DOHH2 (cell line): ENCODE data around the gene MUSTN1.

Experiments
- H3F3A ChIP-seq: fragments of 200-600 bp; sonication (generic), shearing (Covaris generic); 2 replicates; pipeline ENCODE4 v1.6.0; 2016; ENCODE audit warnings: antibody characterized with exemption, mild to moderate bottlenecking; ENCODE audit not compliant: control insufficient read depth, insufficient read depth
- H3K27ac ChIP-seq: fragments of 200-600 bp; sonication (generic); 2 replicates; pipeline ENCODE4 v1.5.1; 2014; ENCODE audit warnings: low read depth, mild to moderate bottlenecking, low read length, moderate library complexity
- H3K27me3 ChIP-seq: fragments of 200-600 bp; sonication (generic); 2 replicates; pipeline ENCODE4 v1.6.1; 2014; ENCODE audit warnings: mild to moderate bottlenecking, low read length, mixed read lengths; ENCODE audit not compliant: control insufficient read depth
- H3K36me3 ChIP-seq: fragments of 200-600 bp; sonication (generic); 2 replicates; pipeline ENCODE4 v1.6.1; 2014; ENCODE audit warnings: mild to moderate bottlenecking, low read length, moderate library complexity, mixed read lengths; ENCODE audit not compliant: control insufficient read depth
- H3K4me1 ChIP-seq: fragments of 200-600 bp; sonication (generic); 2 replicates; pipeline ENCODE4 v1.6.1; 2014; ENCODE audit warnings: mild to moderate bottlenecking, low read length, mixed read lengths; ENCODE audit not compliant: control insufficient read depth
- H3K4me2 ChIP-seq: fragments of 200-600 bp; sonication (generic); 2 replicates; pipeline ENCODE4 v1.6.0; 2014; ENCODE audit warnings: mild to moderate bottlenecking, low read length, moderate library complexity
- H3K4me3 ChIP-seq: fragments of 200-600 bp; sonication (generic); 2 replicates; pipeline ENCODE4 v1.5.1; 2014; ENCODE audit warnings: mild to moderate bottlenecking, low read length, mixed read lengths
- H3K79me2 ChIP-seq: fragments of 200-600 bp; sonication (generic); 2 replicates; pipeline ENCODE4 v1.6.1; 2014; ENCODE audit warnings: mild to moderate bottlenecking, low read length, mixed read lengths; ENCODE audit not compliant: control insufficient read depth
- H3K9me2 ChIP-seq: fragments of 200-600 bp; sonication (generic); replicated peaks from 2 replicates; pipeline ENCODE4 v1.6.1; 2014; ENCODE audit warnings: mild to moderate bottlenecking, low read length, mixed read lengths; ENCODE audit not compliant: control insufficient read depth
- H3K9me3 ChIP-seq: fragments of 200-600 bp; sonication (generic); 2 replicates; pipeline ENCODE4 v1.6.1; 2014; ENCODE audit warnings: antibody characterized with exemption, low read length, mixed read lengths; ENCODE audit not compliant: control insufficient read depth, insufficient read depth
- H4K20me1 ChIP-seq: fragments of 200-600 bp; sonication (generic); 2 replicates; pipeline ENCODE4 v1.6.0; 2014; ENCODE audit warnings: low read depth, mild to moderate bottlenecking, antibody characterized with exemption, low read length, moderate library complexity; ENCODE audit not compliant: control insufficient read depth, insufficient read depth
- EZH2phosphoT487 ChIP-seq: fragments of 200-600 bp; sonication (generic); IDR thresholded peaks from 2 replicates; pipeline ENCODE4 v1.6.1; 2017; ENCODE audit warnings: borderline replicate concordance, mild to moderate bottlenecking, antibody characterized with exemption, low read length, moderate library complexity, mixed read lengths
- TF ChIP-seq, protein P1 (sequence below): fragments of 200-600 bp; sonication (generic); IDR thresholded peaks from one replicate; pipeline ENCODE4 v1.5.1; 2014; ENCODE audit warnings: antibody characterized with exemption, mild to moderate bottlenecking, low read depth, low read length; ENCODE audit not compliant: poor library complexity, severe bottlenecking

Gene MUSTN1

DNA sequence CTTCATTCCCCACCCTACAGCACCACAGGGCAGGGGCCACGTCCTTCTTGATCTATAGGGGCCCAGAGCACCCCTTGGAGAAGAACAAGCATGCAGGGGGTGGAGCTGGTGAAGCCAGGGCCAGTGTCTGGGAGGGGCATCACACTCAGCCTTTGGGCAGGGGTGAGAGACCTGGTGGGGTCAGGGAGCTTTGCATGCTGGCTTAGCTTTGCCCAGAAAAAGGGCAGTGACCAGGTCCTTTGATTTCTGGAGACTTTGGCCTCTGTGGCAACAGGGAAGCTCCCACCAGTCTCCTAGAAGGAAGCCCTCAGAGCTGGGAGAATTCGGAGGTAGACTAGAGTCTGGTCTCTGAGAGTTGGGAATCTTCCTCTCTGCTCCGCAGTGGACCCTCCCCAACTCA is 5.3 kb downstream of the MUSTN1 start:
- no peak overlapping the region for H3K27ac ChIP-seq
- no peaks in the 10 kb centered on the region for H3K79me2 ChIP-seq
- no peaks in the 10 kb centered on the region for H3K27me3 ChIP-seq
- H3K9me3 ChIP-seq = no peaks in the 10 kb centered on the region
- no peaks in the 10 kb centered on the region for H3K9me2 ChIP-seq
- H3F3A ChIP-seq = no peaks in the 10 kb centered on the region
- no peaks in the 10 kb centered on the region for H3K4me1 ChIP-seq
- H3K4me2 ChIP-seq = no peak overlapping the region
- TF ChIP-seq, protein P1, sequence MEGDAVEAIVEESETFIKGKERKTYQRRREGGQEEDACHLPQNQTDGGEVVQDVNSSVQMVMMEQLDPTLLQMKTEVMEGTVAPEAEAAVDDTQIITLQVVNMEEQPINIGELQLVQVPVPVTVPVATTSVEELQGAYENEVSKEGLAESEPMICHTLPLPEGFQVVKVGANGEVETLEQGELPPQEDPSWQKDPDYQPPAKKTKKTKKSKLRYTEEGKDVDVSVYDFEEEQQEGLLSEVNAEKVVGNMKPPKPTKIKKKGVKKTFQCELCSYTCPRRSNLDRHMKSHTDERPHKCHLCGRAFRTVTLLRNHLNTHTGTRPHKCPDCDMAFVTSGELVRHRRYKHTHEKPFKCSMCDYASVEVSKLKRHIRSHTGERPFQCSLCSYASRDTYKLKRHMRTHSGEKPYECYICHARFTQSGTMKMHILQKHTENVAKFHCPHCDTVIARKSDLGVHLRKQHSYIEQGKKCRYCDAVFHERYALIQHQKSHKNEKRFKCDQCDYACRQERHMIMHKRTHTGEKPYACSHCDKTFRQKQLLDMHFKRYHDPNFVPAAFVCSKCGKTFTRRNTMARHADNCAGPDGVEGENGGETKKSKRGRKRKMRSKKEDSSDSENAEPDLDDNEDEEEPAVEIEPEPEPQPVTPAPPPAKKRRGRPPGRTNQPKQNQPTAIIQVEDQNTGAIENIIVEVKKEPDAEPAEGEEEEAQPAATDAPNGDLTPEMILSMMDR = no peak
- TF ChIP-seq EZH2phosphoT487 = no peak
- no peak overlapping the region for H3K4me3 ChIP-seq
- no peaks in the 10 kb centered on the region for H4K20me1 ChIP-seq
- no peaks in the 10 kb centered on the region for H3K36me3 ChIP-seq

DNA sequence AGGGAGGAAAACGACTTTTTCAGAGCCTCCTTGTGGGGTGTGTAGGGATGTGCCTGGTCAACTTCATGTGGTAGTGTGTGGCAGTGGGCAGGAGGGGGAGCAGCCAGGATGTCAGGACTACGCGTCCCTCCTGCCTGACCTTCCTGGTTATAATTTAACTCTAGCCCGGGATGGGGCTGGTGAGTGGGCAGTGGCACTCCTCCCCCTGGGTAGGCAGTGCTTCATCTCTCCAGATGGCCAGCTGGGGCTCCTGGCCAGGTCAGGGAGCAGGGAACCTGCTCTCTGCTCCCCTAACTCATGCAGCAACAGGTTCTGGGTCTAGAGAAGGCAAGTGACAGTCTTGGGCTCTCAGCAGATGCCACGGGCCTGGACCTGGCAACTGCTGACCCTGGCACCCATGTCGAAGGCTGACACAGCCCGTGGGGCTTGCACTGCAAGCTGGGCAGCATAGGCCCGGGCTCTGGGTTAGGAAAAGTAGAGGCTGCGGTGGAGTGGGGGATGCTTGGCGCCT is 6.9 kb downstream of the MUSTN1 start:
- no peaks in the 10 kb centered on the region for H3K79me2 ChIP-seq
- H4K20me1 ChIP-seq = no peaks in the 10 kb centered on the region
- H3F3A ChIP-seq = no peaks in the 10 kb centered on the region
- H3K4me2 ChIP-seq = no peak overlapping the region
- H3K9me2 ChIP-seq = no peaks in the 10 kb centered on the region
- TF ChIP-seq, protein P1 = no peak
- no peak for TF ChIP-seq EZH2phosphoT487
- H3K27me3 ChIP-seq = no peaks in the 10 kb centered on the region
- no peaks in the 10 kb centered on the region for H3K9me3 ChIP-seq
- H3K4me1 ChIP-seq = no peaks in the 10 kb centered on the region
- H3K27ac ChIP-seq = no peak overlapping the region
- no peaks in the 10 kb centered on the region for H3K36me3 ChIP-seq
- H3K4me3 ChIP-seq = no peak overlapping the region

DNA sequence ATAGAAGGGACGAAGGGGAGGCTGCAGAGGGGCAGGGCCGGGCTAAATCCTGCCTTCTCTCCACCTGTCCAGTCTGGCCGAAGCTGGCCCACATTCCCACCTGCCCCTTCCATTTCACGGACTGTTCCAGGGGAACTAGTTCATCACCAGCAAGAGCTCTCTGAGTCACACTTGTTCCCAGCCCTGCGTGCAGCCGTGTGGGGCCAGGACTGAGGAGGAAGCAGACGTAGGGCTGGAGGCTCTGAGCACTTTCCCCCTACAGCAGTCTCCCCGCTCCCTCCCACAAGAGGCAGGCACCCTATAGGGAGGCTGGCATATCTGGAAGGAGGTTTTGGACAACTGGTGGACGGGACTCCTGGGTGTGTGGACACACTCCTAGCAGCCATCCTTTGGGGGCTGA is 7.4 kb downstream of the MUSTN1 start:
- TF ChIP-seq EZH2phosphoT487 = no peak
- TF ChIP-seq, protein P1 = no peak
- no peak overlapping the region for H3K27ac ChIP-seq

More for the DNA sequence above, 7.4 kb downstream of the MUSTN1 start:
- Histone ChIP-seq H3K4me1 (no peaks in the 10 kb centered on the region), H3K27me3 (no peaks in the 10 kb centered on the region), H4K20me1 (no peaks in the 10 kb centered on the region), H3K79me2 (no peaks in the 10 kb centered on the region), H3F3A (no peaks in the 10 kb centered on the region), H3K4me2 (no peak overlapping the region), H3K4me3 (no peak overlapping the region), H3K9me2 (no peaks in the 10 kb centered on the region), H3K9me3 (no peaks in the 10 kb centered on the region), H3K36me3 (no peaks in the 10 kb centered on the region)
